ENCODE measurements around the gene PDE4A. TPM values are rescaled to one million over a fixed set of nuclear protein-coding genes. Genes with fewer than 3 reads are reported as not detected.
A peak's percentile ranks its signal among the peaks of the same experiment; 100 is the strongest.

PDE4A gene
- total RNA-seq, 1 donor: 5.1 TPM

DNA sequence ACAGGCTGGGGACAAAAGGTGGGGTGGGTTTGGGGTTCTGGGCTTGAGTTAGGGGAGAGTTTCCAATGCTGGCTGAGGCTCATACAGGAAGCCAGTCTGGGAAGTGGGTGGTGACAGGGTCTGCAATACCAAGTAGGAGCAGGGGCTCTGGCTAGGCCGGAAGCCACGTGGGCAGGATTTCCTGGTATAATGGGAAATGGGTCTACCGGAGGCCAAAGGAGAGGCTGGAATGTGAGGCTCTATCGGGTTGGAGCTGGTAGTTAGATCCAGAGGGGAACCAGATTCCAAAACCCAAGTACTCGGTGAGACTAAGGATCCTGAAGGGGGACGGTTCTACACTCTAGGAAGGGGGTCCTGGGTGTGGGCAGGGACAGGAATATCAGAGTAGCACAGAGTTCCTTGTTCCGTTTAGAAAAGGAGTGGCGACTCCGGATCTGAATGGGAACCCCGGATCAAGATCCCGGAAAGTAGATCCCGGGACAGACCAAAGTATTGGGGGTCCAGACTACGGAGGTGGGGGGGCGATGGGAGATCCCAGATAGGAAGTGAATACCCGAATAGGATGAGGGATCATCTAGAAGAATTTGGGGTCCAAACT, 17.8 kb upstream of the PDE4A start:
- H3K4me1 ChIP-seq (ENCODE audit: insufficient read depth, low read length): peaks cover 31% of the 10 kb centered on the region
- no peaks in the 10 kb centered on the region for H3K9me3 ChIP-seq (ENCODE audit: low read depth, low read length)
- H4K20me1 ChIP-seq (ENCODE audit: insufficient read depth, low read length): peaks cover 40% of the 10 kb centered on the region
- peaks cover 10% of the 10 kb centered on the region for H3K36me3 ChIP-seq (ENCODE audit: insufficient read depth, low read length)
- peak overlapping the region; percentile 100 for H3K4me3 ChIP-seq (ENCODE audit: insufficient read depth, low read length)
- no peak for TF ChIP-seq CTCF (IDR thresholded peaks at IDR 0.05; ENCODE audit: extremely low read depth, low read depth, low read length)
- H3K79me2 ChIP-seq (ENCODE audit: insufficient read depth, low read length): peaks cover 61% of the 10 kb centered on the region
- peak; percentile 87 for DNase-seq (ENCODE audit: insufficient read length, low spot score, missing footprints)
- H2AFZ ChIP-seq (ENCODE audit: low read length): peak overlapping the region; percentile 80
- peak overlapping the region; percentile 100 for H3K4me2 ChIP-seq (ENCODE audit: insufficient read depth, low read length)
- H3K27me3 ChIP-seq (ENCODE audit: insufficient read depth, low read length): peaks cover 4% of the 10 kb centered on the region
- peak overlapping the region; percentile 92 for H3K27ac ChIP-seq (ENCODE audit: low read depth, low read length)

GRCh38 chr19:10403137-10404021, 17.0 kb upstream of the PDE4A start, which contains the start of gene CDC37:
Gene CDC37, minus strand, starts transcription at chr19:10403542. Its CDS starts 63 bp downstream, at chr19:10403479.
- Histone ChIP-seq H3K4me3 (ENCODE audit: insufficient read depth, low read length) (peak within 1 kb of the TSS; percentile 100), H3K4me2 (ENCODE audit: insufficient read depth, low read length) (peak within 1 kb of the TSS; percentile 100), H3K27me3 (ENCODE audit: insufficient read depth, low read length) (peaks cover 4% of the 10 kb centered on the region), H3K9me3 (ENCODE audit: low read depth, low read length) (no peaks in the 10 kb centered on the region), H2AFZ (ENCODE audit: low read length) (peak within 1 kb of the TSS; percentile 100), H3K27ac (ENCODE audit: low read depth, low read length) (peak within 1 kb of the TSS; percentile 92), H4K20me1 (ENCODE audit: insufficient read depth, low read length) (peaks cover 32% of the 10 kb centered on the region), H3K4me1 (ENCODE audit: insufficient read depth, low read length) (peaks cover 32% of the 10 kb centered on the region), H3K79me2 (ENCODE audit: insufficient read depth, low read length) (peaks cover 53% of the 10 kb centered on the region), H3K36me3 (ENCODE audit: insufficient read depth, low read length) (peaks cover 8% of the 10 kb centered on the region)
- no peak for TF ChIP-seq CTCF (IDR thresholded peaks at IDR 0.05; ENCODE audit: extremely low read depth, low read depth, low read length)
- DNase-seq (ENCODE audit: insufficient read length, low spot score, missing footprints): peak; percentile 100

- Histone ChIP-seq H3K27me3 (ENCODE audit: insufficient read depth, low read length) (peaks cover 4% of the 10 kb centered on the region), H3K4me1 (ENCODE audit: insufficient read depth, low read length) (peaks cover 46% of the 10 kb centered on the region), H3K79me2 (ENCODE audit: insufficient read depth, low read length) (peaks cover 35% of the 10 kb centered on the region), H3K27ac (ENCODE audit: low read depth, low read length) (no peak overlapping the region), H3K36me3 (ENCODE audit: insufficient read depth, low read length) (peaks cover under 1% of the 10 kb centered on the region), H4K20me1 (ENCODE audit: insufficient read depth, low read length) (peaks cover 21% of the 10 kb centered on the region), H3K9me3 (ENCODE audit: low read depth, low read length) (no peaks in the 10 kb centered on the region), H2AFZ (ENCODE audit: low read length) (peak overlapping the region; percentile 100), H3K4me3 (ENCODE audit: insufficient read depth, low read length) (peak overlapping the region; percentile 100), H3K4me2 (ENCODE audit: insufficient read depth, low read length) (peak overlapping the region; percentile 100)
- peak; percentile 84 for DNase-seq (ENCODE audit: insufficient read length, low spot score, missing footprints)
- TF ChIP-seq CTCF (IDR thresholded peaks at IDR 0.05; ENCODE audit: extremely low read depth, low read depth, low read length): no peak
Measured at GRCh38 chr19:10404888-10405820, 15.2 kb upstream of the PDE4A start.

Measured in osteoblast (primary cell).